ENCODE measurements around the gene TSN.
A peak's percentile ranks its signal among the peaks of the same experiment; 100 is the strongest.
"Not testable (repeated sequence)": the region's sequence is repeated elsewhere in the genome, so short reads cannot be mapped to it uniquely, and the experiment has no call there.

Gene TSN

DNA sequence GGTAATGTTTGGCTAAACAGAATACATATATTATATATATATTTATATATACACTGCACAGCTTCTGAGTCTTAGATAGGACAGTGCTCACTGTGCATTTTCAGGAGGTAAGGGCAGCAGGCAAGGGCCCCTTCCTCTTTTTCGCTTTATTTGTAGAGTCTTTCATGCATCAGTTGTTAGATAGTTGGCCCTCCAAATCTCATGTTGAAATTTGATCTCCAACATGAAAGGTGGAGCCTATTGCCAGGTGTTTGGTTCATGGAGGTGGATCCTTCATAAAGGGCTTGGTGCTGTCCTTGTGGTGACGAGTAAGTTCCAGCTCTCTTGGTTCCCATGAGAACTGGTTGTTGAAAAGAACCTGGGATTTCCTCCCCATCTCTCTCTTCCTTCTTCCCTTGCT, 48.1 kb downstream of the TSN start:
- no peak for ATAC-seq
- no peak for DNase-seq

DNA sequence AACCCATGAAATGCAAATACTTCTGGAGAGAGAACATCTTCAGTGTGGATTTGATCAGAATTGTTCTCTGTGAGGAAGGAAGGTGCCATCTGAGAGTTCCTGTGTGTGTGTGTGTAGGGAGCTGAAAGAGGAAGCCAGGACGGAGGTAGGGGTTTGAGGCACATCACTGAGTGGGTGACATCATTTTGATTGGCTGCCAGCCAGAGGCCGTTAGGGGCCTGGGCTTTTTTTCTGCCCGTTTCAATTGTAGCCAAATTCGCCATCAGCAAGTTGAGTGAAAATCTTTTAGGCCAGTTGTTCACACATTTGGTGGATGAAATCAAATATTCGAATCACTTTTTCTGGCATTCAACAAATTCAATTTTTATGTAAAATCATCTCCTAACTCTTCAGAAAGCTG, 48.9 kb downstream of the TSN start:
- DNase-seq (peak; percentile 24), ATAC-seq (no peak)

DNA sequence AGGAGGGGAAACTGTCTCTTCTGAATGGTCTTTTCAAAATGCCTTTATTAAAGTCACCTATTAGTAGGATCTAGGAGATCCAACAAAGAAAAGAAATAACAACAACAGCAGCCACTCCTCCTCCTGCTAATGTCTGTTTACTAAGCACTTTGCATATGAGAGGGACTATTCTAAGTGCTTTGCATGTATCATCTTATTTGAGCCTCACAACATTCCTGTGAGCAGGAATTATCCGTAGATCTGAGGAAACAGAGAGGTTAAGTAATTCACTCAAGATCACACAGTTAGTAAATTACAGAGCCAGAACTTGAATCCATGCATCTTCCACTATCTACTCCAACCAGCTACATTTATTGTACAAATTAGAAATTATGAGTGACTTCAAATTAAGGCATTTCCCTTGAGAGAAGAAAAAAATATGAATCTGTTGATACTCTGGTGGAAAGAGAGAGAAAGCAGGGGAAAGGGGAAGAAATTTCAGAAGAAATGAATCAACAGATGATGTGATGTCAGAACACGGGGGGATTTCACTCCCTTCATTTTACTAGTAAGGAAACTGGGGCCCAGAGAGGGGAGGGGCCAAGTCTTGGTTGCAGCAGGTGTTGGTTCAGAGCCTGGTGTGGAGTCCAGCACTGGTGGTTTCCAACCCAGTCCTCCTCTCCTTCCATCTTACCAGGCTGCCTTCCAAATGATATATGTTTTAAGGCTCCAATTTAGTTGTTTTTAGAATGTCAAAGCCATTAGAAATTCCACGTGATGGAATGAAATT, 49.7 kb downstream of the TSN start:
- ATAC-seq, result peak; percentile 36
- peak; percentile 18 for DNase-seq

DNA sequence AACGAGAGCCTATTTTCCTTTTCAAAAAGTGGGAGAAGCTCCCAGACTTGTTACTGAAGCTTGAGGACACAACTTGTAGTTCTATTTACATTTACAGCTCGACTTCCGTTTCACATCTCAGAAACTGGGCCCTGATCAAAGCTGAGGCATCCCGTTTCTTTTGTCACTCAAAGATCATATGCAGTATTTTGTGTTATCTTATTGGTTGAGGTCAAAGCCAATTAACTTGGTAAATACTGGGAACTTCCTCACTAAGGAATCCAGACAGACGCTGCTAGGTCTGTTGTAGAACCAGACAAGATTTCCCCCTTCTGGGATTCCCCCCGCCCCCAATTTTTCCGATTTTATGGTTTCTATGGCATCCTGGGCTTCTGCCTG, 50.3 kb downstream of the TSN start:
- ATAC-seq (no peak), DNase-seq (peak; percentile 18)

DNA sequence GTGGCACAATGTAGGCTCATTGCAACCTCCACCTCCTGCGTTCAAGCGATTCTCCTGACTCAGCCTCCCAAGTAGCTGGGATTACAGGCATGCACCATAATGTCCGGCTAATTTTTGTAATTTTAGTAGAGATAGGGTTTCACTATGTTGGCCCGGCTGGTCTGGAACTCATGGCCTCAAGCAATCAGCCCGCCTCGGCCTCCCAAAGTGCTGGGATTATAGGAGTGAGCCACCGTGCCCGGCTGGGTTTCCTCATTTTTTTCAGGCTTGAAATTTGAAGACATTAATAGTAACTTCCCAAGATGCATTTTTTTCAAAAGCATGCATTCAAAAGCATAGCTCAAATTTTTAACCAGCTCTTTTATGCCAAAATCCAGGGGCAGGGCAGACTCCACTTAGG, 52.3 kb downstream of the TSN start:
- ATAC-seq, DNase-seq: not testable (repeated sequence)

DNA sequence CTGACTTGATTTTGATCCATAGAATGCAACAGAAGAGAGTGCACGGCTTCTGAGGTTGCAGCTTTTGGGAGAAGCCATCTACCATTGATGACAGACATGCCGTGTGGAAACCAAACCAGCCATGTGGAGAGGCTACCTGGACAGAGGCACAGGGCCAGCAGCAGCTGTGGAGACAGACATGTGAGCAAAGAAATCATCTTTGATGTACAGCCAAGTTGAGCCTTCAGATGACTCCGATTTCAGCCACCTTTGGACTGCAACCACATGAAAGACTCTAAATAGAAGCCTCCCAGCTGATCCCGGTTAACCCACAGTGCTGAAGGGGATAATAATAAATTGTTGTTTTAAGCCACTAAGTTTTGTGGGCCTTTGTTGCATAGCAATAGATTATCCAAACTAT, 54.2 kb downstream of the TSN start:
- ATAC-seq (no peak), DNase-seq (no peak)

DNA sequence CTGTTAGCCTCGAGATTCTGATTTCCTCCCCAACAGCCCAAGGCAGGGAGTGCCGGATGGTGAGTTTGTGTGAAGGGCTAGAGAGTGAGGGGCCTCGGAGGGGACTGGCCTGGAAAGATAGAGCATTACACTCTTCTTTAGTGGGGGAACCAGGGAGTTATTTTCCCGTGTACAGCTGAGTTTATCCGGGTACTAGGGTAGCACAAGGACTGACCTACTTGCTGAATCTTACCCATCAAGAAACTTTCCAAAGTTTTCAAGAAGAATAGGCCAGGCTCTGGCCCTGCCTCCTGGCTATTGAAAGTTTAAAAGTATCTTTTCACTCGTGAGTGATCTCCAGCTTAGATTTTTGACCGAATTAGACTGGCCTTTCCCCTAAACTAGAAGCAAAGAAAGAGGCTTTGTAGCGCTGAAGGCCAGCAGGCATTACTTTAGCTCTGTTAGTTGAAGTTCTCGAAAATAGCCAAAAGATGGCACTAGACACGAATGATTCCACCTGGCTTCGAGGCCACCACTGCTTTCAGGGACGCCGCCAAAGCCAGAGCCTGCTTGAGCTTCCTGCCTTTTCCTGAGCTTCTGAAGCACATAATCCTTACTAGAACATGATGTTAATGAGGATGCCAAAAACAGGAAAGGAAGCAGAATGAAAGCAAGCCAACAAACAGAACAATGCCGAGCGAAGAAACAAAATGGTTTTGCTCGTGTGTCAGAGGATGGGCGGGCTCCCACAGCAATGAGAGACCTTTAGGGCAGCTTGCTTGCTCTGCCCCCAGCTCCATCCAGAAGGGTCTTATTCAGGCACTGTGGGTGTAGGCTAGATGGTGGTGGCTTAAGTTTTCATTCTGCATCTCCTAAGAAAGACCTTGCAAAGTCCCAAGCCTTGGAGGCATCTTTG, 55.8 kb downstream of the TSN start:
- ATAC-seq, result no peak
- peak; percentile 9 for DNase-seq

DNA sequence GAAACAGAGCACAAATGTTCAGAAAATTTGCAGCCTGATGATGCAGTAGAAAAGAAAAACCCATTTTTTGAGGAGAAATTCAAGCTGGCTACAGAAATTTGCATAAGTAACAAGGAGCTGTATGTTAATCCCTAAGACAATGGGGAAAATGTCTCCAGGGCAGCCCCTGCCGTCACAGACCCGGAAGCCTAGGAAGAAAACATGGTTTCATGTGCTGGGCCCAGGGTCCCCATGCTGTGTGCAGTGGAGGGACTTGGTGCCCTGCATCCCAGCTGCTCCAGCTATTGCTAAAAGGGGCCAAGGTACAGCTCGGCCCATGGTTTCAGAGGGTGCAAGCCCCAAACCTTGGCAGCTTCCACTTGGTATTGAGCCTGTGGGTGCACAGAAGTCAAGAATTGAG, 57.6 kb downstream of the TSN start:
- not testable (repeated sequence) for ATAC-seq, DNase-seq

DNA sequence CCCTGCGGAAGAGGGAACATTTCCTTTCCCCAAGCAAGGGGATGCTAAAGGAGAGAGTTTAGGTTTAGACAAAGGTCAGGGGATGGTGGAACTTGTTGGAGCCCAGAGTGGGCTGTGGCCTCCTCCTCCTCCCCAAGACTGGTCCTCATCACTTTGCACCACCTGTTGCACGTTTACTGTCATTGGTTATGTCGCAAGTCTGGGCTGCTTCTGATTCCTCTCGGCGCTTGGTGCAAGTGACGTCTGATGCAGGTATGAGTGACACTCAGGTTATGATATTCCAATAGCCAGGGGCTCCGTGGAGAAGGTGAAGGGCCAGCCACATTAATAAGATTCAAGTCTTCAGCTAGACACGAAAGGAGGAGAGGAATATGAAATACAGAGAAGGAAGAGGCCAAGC, 59.8 kb downstream of the TSN start:
- DNase-seq (no peak), ATAC-seq (no peak)

DNA sequence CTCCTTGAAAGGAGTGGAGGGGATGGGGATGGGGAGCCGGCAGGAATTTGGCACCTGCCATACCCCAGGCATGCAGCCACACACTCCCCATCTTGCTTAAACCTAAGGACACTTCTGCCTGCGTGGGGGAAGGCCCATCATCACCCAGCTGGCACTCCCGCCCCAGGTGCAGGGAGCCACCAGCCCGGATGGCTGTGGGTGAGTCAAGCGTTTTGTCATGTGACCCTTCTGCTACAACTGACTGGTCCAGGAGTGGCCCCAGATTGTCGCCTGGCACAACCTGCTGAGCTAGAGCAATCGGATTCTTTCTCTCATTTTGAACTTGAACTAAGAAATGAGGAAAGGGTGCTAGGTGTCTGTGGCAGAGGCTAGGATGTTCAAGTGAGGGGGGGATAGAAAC, 61.3 kb downstream of the TSN start:
- no peak for DNase-seq
- ATAC-seq, result peak; percentile 23

DNA sequence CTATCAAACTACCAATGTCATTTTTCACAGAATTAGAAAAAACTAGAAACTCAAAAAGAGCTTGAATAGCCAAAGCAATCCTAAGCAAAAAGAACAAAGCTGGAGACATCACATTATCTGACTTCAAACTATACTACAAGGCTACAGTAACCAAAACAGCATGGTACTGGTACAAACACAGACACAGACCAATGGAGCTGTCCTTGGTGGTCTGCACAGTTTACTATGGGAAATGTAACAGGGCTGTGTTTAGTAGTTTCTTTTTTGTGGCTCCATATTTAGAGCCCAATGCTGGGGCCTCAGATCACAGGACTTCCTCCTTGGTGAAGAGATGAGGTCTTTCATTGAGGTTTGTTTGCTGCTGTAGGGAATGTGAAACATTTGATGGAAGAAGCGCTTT, 61.9 kb downstream of the TSN start:
- not testable (repeated sequence) for ATAC-seq, DNase-seq

Data from stimulated activated naive CD8-positive, alpha-beta T cell treated with anti-CD3 and anti-CD28 coated beads, Interleukin-15, Interleukin-2, amounts not matched to agents 100 U/mL and 50 U/mL, for 24 hours (primary cell).